GM19043 (cell line): ENCODE data around the gene LLGL2.
A peak's percentile ranks its signal among the peaks of the same experiment; 100 is the strongest.
"Not testable (repeated sequence)": the region's sequence is repeated elsewhere in the genome, so short reads cannot be mapped to it uniquely, and the experiment has no call there.

Experiments used
- ATAC-seq: cut with Tn5 transposase; IDR thresholded peaks from one replicate; pipeline ENCODE4 v1.9.1; 2021; ENCODE audit warnings: low read depth; ENCODE audit not compliant: unreplicated experiment

Gene LLGL2

GRCh38 chr17:75506888-75507287 is 18.6 kb upstream of the LLGL2 start:
- no peak for ATAC-seq

DNA sequence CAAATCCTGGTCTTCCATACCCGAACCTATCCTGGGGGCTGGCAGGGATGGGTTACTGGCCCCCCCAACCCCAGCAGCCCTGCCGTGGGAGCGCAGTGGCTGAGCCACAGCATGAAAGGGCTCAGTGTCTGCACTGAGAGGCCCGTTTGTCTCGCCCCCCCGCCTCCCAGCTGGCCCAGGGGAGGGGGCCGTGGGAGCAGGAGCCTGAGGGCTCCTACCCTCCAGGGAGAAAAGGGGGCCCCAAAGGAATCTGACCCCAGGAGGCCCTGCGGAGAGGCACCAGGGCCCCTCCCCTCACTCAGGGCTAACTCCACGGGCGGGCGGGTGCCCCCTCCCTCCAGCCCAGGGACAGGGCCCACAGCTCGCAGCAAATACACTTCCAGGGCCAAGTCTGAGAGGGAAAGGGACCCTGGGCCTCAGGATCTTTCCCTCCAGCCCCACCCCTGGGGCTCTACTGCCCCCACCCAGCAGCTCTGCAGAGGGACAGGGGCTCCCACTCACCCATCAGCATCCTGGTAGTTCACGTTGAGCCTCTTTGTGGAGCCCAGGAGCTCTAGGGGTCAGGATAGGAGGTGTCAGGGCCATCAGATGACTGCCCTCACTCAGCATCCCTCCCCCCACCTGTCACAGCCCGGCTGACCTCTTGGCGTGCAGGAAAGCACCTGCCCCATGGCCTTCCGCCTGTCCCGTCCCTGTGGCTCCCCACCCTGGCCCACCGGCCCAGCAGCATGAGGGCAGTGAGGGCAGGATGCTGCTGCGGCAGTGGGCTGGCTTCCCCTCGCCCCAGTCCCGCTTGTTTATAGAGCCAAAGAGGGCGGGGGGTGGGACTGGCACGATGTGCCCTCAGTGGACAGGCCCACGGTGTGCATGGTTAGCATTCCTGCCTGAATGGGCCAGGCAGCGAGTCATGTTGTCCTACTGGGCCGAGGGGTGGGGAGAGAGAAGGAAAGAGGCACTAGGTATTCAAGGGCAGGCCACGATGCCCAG is 17.5 kb upstream of the LLGL2 start:
- ATAC-seq = no peak

DNA sequence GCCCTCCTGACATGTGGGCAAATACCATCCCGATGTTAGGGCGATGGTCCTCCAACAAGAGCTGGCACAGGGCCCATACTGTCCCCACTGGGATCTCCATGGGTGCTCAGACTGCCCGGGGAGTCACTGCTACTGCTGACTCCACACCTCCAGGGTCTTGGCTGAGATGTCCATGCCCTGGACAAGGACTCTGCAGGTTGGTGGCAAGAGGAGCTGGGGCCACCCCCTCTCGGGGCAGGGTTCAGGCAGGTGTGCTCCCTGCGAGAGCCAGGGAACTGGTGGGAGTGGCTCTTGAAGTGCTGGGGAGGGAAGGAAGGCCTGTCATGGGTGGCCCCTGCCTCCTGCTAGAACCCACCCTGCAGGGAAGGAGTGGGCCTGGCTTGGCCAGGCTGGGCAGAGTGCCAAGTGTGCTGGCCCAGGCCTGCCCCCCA is 16.6 kb upstream of the LLGL2 start:
- no peak for ATAC-seq

DNA sequence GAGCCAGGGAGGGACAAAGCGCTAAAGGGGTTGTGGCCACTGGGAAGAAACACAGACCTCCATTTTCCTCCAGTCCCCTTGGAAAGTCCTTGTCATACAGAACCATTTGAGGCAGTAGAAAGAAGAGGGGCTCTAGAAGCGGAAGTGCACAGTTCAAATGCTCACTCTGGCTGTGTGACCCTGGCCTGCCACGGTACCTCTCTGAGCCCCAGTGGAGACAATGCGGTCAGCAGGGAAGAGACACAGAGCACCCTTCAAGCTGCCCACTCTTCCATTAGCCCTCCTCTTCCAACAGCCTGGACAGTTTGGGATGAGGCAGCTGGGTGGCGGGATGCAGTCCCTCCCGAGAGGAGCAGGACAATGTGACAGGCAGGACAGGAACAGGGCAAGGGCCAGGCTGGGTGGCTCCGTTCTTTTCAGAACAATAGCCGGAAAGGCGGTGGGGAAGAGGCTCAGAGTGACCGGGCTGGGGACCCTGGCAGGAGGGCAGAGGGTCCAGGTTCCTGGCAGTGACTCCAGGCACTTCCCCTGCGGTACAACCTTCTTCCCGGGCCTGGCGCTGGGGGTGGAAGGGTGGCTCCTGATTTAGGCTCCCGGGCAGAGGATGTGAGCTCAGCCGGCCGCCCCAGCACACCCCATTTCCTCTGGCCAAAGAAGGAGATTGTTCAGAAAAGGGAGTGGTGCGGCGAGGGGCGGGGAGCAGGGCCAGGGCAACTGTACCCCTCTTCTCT is 15.8 kb upstream of the LLGL2 start:
- ATAC-seq = no peak

- no peak for ATAC-seq
Measured at GRCh38 chr17:75511270-75511609, 14.3 kb upstream of the LLGL2 start.

- no peak for ATAC-seq
Measured at GRCh38 chr17:75511610-75512575, 13.6 kb upstream of the LLGL2 start.

DNA sequence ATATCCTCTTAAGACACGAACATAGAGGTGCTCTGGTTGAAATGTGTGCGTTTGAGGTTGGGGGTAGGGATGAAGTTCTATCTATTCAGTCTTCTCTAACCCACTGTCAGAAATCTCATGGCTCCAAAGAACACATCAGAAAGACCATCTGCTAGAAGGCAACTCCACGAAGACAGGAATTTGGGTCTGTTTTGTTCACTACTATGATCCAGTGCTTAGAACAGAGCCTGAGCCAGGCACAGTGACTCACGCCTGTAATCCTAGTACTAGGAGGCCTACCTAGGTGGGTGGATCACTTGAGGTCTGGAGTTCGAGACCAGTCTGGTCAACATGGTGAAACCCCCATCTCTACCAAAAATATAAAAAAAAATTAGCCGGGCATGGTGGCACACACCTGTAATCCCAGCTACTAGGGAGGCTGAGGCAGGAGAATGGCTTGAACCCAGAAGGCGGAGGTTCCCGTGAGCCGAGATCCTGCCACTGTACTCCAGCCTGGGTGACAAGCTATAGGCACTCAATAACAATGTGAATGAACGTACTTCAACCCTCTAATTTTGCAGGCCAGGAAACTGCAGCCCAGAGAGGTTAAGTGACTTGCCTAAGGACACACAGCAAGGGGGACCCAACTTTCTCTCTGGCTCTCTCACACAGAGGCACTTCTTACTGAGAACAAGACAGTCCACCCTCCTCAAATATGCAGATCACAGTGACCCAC is 12.4 kb upstream of the LLGL2 start:
- ATAC-seq = no peak

DNA sequence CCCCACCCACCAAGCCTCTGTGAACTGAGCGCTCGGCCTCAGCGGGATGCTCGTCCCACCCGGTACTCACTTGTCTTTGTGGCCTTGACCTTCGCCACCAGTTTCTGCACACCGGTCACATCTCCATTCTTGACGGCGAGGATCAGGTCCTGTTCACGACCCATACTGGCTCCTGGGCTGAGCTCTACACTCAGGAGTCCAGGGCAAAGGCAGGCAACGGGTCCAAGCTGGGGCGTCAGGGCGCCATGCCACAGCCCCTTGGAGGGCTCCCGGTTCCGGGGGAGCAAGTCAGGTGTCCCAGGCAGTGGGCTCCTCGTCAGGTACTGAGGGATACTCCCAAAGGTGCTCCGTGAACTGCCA is 11.9 kb upstream of the LLGL2 start:
- no peak for ATAC-seq

DNA sequence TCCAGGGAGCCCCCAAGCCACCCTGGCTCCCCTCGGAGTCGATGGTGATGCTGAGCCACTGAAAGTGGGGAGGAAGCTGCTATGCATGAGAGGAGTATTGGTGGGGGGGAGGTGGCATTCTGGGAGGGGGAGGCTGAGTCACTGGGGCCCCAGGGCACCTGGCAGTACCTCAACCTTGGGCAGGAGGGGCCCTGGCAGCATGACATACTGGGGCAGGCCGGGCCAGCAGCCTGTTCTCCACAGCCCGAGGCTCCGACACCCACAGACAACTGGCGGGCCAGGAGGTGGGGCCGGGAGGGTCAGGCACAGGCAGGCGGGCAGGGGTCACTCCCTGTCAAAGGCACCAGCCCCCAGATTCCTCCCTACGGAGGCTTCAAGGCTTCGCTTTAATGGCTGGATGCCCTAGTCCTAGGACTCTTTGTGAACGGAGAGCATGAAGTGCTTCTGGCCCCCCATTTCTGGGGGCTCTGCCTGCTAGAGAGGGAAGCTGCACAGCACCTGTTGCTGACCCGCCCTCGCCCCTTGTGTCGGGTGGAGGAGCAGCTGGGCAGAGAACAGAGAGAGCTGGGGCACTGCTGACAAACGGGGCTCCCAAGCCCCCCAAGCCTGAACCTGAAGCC is 11.1 kb upstream of the LLGL2 start:
- ATAC-seq = no peak

DNA sequence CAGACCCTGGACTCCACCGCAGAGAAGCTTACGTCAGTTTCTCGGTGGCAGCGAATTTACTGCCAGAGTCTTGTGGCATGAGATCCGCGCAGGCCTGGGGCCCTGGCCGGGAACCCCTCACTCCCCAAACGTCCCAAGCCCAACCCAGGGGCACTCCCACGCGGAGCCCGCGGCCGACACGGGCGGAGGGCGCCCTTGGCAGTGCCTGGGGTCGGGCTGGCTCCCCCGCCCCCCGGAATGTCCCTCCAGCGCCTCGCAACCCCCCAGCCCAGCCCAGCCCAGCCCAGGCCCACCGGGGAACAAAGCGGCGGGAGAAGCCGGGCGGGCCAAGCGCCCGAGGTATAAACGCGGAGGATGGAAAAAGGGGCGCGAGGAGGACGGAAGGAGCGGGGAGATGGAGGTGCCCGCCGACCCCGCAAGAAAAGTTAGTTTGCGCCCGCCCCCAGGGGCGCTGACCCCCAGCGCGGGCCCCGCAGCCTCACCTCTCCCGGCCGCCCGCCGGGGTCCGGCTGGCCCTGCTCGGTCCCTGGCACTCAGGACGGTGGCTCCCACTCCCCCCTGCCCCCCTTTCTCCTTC is 10.5 kb upstream of the LLGL2 start:
- ATAC-seq = no peak

DNA sequence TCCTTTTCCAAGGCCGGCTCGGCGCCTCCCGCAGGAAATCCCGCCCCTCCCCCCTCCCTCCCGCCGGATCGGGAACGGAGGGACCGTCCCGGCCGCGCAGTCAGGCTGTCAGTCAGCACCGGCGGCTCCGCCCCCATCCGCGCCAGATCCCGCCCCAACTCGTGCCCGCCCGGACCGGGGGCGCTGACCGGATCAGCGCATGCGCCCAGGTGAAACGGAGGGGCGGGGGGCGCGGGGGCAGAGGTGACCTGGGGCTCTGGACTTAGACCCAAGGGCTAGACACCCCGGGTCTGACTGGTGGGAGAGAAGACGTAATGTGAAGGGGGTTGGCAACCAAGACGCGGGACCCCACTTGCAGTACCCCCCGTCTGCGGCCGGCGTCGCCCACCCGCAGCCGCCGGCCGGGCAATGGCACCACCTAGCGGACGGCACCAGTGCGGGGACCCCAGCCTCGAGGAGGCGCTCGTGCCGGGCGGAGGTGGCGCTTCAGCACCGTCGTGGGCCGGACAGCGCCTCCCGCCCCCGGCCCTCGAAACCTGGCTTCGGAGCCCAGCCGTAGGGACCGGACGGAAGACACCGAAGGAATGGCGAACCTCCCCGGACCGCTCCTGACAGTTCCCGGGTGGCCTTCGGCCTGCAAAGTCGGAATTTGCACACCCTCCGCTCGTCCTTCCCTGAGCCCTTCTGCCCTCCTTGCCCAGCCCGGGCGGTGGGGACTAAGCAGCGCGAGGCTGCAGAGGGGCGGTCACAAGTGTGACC is 9.8 kb upstream of the LLGL2 start, which contains the start of gene CASKIN2:
CASKIN2 (minus strand) TSS at position 42 of the 759 bp plus-strand sequence. CDS start 1,733 bp downstream, outside the sequence.
- ATAC-seq = peak; percentile 36

DNA sequence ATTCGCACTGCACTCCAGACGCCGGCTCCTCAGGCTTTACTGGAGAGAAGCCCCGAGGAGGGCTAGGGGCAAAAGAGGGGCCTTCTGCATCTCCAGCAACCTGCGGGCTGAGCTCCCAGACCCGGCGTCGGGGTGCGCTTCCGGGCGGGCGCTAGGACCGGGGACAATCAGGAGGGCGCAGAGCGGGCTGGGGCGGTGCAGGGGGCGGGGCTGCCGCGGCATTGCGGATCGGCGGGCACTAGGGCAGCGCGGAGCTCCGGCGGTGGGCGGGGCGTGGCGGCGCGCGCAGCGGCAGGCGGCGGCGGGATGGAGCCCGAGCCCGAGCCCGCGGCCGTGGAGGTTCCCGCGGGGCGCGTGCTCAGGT is 9.3 kb upstream of the LLGL2 start, which contains the start of gene TSEN54:
TSEN54 (plus strand) TSS at position 274 of the 364 bp plus-strand sequence; CDS start at position 307, 33 bp downstream.
- peak; percentile 71 for ATAC-seq

GRCh38 chr17:75516619-75517296 is 8.7 kb upstream of the LLGL2 start:
- peak; percentile 24 for ATAC-seq

- ATAC-seq = no peak
Measured at GRCh38 chr17:75517297-75517865, 8.1 kb upstream of the LLGL2 start.

- ATAC-seq = no peak
Measured at GRCh38 chr17:75518201-75518600, 7.3 kb upstream of the LLGL2 start.

GRCh38 chr17:75518983-75519537 is 6.4 kb upstream of the LLGL2 start:
- no peak for ATAC-seq

GRCh38 chr17:75520413-75520812 is 5.1 kb upstream of the LLGL2 start:
- not testable (repeated sequence) for ATAC-seq
